Stimulated activated CD4-positive, alpha-beta T cell treated with anti-CD3 and anti-CD28 coated beads, Interleukin-4, amount 100 ng/mL, for 24 hours (primary cell): ENCODE measurements around the gene EIF3D.

Experiments used
- DNase-seq: peaks from one replicate; pipeline ENCODE4 v3.0.0-alpha.2; 2020

Gene EIF3D

GRCh38 chr22:36463783-36464184 is 65.2 kb downstream of the EIF3D start:
- no peak for DNase-seq

GRCh38 chr22:36461665-36462649 is 67.0 kb downstream of the EIF3D start:
- DNase-seq: no peak
